Gastrocnemius medialis (tissue), 4 donors: ENCODE results near the gene OXT.

Experiments used
- CTCF ChIP-seq, 5 experiments: fragments of 450-650 bp in 3 of 5; fragments of 200-600 bp in 2 of 5; sonication (generic) in 2 of 5; IDR thresholded peaks in 4 of 5; conservative IDR thresholded peaks in 1 of 5; 1 replicate in 4 of 5; 2 replicates in 1 of 5; pipeline ENCODE4 v1.5.1; 2016 to 2019; ENCODE audit warnings: antibody characterized with exemption in 5 of 5, mild to moderate bottlenecking in 3 of 5, moderate library complexity in 3 of 5
- POLR2A ChIP-seq, 2 donors: fragments of 450-650 bp; IDR thresholded peaks; one replicate each; pipeline ENCODE4 v1.6.1; 2017; ENCODE audit warnings: antibody characterized with exemption in 2 of 2, mild to moderate bottlenecking in 2 of 2, moderate library complexity in 2 of 2

GRCh38 chr20:3082955-3083952, 11.8 kb downstream of the OXT start:
- no peak for TF ChIP-seq CTCF (IDR thresholded peaks at IDR 0.05 in 4 of 5, conservative IDR thresholded peaks at IDR 0.05 in 1 of 5)
- TF ChIP-seq POLR2A (IDR thresholded peaks at IDR 0.05): no peak
